ENCODE results near the gene ACOT9.

DNA sequence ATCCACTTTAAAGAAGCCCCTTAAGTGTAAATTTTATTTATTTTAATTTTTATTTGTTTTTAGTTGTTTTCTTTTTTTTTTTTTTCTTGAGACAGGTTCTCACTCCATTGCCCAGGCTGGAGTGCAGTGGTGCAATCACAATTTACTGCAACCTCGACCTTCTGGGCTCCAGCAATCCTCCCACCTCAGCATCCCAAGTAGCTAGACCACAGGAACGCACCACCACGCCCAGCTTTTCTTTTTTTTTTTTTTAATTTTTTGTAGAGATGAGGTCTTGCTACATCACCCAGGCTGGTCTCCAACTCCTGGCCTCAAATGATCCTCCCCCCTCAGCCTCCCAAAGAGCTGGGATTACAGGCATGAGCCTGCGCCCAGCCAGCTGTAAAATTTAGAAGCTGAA is 45.9 kb upstream of the ACOT9 start:
- TF ChIP-seq CTCF (conservative IDR thresholded peaks at IDR 0.05; ENCODE audit: low read depth, low read length) (no peak), EZH2phosphoT487 (IDR thresholded peaks at IDR 0.05; ENCODE audit: borderline replicate concordance, low read length) (no peak), EZH2 (IDR thresholded peaks at IDR 0.05; ENCODE audit: low read length, unreplicated experiment) (no peak)

Data from PC-3 (cell line).